Activated T-cell treated with anti-CD3 and anti-CD28 coated beads for 1 hour (primary cell): ENCODE measurements around the gene PLPP6.
"Not testable (repeated sequence)": the region's sequence is repeated elsewhere in the genome, so short reads cannot be mapped to it uniquely, and the experiment has no call there.

ENCODE experiments used
- DNase-seq: peaks from one replicate; pipeline ENCODE4 v3.0.0-alpha.2; 2020; ENCODE audit warnings: low read depth

The PLPP6 gene

DNA sequence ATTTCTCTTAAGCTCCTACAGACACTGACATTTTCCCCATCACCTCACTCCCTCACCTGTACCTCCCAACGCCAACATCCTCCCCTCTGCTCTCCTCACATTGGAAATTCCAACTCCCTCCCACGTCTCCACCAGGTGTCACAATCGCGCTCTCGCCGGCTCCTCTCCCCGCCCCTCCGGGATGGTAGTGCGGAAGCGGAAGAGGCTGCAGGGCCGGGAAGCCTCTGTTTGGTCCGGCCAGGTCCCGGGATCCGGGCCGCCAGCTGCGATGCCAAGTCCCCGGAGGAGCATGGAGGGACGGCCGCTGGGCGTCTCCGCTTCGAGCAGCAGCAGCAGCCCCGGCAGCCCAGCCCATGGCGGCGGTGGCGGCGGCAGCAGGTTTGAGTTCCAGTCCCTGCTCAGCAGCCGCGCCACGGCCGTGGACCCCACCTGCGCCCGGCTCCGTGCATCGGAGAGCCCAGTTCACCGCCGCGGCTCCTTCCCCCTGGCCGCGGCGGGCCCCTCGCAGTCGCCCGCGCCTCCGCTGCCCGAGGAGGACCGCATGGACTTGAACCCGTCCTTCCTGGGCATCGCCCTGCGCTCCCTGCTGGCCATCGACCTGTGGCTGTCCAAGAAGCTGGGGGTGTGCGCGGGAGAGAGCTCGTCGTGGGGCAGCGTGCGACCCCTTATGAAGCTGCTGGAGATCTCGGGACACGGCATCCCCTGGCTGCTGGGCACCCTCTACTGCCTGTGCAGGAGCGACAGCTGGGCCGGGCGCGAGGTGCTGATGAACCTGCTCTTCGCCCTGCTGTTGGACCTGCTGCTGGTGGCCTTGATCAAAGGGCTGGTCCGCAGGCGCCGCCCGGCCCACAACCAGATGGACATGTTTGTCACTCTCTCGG is at the start of gene PLPP6:
PLPP6 (plus strand) TSS at position 187 of the 881 bp plus-strand sequence; CDS start at position 269, 82 bp downstream.
- peak; percentile 60 for DNase-seq

DNA sequence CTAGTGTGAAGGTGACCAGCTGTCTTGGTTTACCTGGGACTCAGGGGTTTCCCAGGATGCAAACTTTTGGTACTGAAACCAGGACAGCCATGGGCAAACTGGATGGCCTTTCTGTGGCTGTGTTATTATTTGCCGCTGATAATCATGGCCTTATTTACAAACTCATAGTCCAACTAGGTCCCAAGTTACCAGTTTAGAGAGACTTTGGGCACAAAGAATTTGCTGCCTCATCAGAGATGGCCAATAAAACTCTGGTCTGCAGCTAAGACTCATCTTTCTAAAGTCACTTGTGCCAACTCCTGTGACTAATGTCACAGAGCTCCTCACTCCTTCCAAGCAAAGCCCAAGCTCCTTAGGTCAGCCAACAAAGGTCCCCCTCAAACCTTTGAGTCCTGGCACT is 47.5 kb upstream of the PLPP6 start:
- DNase-seq, result no peak

DNA sequence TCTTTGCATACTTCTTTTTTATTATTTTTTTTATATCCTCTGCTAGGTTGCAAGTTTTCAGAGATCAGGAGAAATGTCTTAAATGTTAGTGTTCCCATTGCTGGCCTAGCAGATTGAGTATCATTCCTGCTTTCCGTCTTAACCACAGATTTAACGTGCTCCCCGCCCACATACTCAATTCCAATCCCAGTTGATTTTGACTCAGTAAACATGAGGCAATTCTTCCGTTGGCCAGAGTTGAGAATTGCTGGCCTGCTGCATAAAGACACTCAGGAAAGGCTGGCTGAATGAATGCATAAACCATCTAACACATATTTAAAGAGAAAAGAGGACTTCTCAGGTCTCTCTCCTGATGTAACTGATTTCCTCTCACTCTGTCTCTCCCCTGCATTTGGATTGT is 46.8 kb upstream of the PLPP6 start:
- DNase-seq, result no peak

DNA sequence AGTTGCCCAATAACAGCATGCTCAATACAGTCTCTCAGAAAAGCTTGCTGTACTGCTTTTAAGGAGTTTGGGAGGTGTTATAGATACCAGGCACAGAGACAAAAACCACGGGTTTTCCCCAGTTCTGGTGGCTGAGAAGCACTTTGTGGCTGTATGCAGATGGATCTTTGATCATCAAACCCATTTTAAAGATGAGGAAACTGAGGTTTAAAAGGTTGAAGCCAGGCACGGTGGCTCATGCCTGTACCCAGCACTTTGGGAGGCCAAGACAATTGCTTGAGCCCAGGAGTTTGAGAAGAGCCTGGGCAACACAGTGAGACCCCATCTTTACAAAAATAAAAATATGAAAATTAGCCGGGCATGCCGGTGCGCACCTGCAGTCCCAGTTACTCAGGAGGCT is 46.3 kb upstream of the PLPP6 start:
- no peak for DNase-seq

DNA sequence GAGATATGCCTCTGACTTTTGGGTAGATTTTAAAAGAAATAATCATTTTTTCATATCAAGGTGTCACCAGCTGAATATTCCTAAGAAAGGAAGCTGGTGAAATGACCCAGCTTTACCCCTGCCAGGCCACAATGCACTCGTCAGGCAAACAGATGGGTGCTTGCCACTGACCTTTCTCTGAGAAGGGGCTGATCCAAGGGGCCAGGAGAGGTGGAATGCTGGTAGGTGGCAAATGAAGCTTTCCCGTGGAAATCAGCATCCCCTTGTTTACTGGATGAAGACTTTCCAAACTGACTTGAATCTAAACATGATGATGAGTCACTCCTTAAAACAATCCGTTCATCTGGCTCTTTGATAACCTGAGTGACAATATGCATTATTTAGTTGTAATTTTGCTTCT is 44.3 kb upstream of the PLPP6 start:
- no peak for DNase-seq

DNA sequence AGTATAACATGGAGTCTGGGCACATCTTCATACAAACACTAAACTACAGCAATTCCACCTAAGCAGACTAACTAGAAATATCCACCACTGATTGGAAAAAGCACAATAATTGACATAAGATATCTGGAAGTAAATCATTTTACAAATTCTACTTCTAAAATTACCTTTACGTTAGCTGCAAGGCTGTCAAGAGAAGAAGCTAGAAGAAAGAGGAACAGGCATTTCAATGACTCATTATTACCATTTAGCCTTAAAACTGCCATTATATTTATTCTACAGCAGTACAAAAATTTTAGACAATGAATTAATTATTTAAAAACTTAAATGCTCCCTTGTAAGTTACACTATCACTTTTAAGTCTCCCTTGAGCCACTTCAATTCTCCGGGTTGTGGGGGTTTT is 43.4 kb upstream of the PLPP6 start:
- no peak for DNase-seq

DNA sequence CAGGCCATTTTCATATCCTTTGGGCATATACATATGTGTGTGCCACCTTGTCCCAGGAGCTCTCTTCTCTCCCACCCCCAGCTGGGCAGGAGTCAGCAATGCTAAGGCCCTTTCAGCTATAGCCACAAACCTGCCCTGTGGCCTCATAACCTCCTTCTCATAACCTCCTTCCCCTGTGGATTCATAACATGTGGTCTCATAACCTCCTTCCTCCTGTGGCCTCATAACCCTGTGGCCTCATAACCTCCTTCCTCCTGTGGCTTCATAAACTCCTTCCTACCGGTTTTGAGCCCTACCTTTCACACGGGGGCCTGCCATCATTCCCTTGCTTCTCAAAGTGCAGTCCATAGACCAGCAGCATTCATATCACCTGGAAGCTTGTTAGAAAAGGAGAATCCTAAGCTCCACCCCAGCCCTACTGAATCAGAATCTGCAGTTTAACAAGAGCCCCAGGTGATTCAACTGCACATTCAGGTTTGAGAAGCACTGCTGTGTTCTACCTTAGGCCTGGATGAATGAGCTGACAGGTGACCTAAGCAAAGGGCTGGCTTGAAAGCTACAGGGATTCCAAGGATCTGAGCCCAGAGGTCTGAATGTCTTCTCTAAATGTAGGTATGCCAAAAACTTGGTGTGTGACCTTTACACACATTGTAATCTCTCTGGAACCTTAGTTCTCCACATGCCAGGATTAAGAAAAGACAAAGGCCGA is 41.9 kb upstream of the PLPP6 start:
- no peak for DNase-seq

DNA sequence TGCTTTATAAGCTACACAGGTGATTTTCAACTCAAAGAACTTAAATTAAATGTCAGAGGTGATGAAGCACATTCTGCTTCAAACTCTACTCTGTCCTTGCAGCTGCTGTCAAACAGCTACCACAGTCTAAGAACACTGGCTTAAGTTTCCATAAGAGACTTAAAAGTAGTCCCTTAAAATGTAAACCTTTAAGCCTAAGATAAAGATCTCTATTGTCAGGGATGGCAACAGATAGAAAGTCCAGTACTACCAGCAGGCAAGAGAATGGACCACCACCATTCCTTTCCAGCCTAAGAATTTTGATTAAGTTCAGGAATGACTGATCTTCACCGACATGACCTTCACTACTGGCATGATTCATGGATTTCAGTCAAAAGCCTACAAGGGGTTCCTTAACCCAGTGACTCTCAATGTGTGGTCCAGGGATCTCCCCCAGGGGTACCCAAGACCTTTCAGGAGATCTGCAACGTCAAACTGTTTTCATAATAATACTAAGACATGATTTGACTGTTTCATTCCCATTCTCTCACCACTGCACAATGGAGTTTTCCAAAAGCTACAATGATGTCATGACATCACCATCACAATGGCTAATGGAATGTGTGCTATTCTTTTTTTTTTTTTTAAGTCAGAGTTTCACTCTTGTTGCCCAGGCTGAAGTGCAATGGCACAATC is 41.1 kb upstream of the PLPP6 start:
- no peak for DNase-seq

DNA sequence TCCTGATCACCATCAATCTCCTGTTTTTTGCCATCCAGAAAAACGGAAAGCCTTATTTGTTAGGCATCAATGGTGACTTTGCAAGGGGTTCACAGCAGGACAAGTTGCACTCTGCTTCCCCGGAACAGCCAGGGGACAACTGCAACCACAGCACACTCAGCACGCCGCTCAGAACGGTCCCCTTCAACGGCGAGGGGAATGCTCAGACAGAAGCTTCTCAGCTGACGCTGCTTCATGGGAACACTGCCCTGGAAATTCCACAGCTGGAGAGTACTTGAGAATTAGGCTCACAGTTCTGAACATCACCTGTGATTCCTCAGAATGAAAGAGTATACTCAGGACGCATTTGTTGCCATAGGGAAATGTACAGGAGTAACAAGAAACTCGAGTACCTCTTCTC is 40.1 kb upstream of the PLPP6 start:
- DNase-seq, result no peak

DNA sequence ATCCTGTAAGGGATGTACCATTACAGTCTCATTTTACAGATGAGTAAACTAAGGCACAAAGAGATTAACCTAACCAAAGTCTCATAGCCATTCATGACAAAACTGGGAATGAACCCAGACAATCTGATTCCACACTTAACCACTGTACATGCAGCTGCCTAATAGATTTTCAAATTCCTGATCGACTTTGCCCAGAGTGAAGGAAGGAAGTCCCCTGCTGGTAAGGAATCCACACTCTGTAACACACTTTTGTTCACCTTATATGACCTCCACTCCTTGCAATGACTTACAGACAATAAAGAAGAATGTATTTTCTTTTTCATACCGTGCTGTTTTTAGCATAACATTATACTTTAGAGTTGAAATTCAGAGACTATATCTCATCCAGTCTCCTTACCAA is 31.3 kb upstream of the PLPP6 start:
- DNase-seq, result no peak

DNA sequence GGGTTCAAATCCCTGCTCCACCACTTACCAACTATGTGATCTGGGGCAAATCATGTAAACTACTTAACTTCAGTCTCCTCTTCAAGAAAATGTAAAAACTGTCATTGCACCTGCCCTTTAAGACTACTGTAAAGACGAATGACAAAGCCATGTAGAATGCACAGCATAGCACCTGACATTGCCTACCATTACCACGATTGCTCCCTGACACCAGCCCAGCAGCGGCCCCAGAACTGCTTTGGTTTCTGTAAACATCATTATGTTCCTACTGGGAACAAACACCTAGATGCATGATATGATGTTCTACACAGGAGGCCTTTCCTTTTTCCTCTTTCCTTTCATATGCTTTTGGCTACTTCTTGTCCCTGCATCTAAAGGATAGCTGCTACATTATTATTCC is 23.1 kb upstream of the PLPP6 start:
- no peak for DNase-seq

DNA sequence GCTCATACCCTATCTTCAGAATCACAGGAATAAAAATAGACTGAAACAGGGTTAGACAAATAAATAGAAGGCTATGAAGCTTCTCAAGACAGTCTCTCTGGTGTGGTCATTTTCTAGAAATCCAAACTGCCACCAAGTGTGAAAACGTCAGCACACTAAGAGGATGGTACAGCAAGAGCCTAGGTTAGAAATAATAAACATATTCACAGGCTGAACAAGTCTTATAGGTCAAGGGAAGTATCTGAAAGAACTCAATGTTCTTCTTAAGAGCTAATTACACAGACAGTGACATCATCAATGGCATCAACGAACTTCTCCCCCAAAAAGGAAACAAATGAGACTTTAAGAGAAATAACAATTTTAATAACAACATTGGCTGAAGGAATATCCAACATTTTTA is 22.7 kb upstream of the PLPP6 start:
- DNase-seq, result no peak

DNA sequence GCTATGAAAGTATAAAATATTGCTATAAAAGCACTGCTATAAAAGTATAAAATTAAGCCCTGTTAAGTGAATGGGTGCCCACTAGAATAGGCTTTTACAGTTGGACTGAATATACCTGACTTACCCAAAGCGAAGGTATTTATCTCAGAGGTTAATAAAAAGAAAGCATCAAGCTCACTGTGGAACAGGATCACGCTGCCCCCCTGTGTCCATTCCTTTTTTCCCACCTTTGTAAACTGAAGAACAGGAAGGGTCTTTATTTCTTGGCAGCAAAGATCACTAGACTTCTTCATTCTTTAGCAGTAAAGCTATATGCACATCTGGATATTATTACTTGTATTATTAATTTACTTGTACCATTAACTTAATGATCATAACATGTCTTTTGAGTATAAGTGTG is 22.1 kb upstream of the PLPP6 start:
- peak; percentile 34 for DNase-seq

DNA sequence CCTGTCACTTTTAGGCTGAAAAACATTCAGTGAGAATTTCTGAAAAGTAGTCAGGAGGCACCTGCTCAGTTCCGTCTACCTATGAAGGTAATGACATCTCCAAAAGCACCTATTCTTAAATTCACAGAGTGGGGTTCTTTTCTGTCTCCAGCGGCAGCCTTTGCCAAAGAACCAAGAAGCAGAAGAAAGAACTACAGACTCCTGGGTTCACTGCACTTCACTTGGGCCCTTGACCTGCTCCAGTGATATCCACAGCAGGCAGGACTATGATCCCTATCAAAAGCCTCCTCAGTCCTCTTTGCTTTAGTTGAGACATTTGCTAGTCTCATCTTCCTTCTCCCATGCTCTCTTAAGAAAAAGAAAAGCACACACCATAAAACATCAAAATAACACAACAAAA is 19.7 kb upstream of the PLPP6 start:
- no peak for DNase-seq

DNA sequence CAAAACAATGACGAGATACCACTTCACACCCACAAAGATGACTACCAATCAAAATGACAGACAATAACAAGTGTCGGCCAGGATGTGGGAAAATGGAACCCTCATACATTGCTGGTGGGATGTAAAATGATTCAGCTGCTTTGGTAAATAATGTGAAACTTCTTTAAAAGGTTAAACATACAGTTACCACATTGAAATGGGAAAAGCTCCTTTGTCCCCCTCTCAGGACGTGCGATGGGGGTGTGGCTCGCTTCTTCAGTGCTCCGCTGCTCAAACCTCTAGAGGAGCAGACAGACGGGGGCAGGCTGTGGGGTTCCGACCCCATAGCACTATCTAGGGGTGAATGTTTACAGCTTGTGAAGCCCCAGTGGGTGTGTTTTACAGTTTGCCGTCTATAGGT is 8.0 kb upstream of the PLPP6 start:
- DNase-seq, result no peak

DNA sequence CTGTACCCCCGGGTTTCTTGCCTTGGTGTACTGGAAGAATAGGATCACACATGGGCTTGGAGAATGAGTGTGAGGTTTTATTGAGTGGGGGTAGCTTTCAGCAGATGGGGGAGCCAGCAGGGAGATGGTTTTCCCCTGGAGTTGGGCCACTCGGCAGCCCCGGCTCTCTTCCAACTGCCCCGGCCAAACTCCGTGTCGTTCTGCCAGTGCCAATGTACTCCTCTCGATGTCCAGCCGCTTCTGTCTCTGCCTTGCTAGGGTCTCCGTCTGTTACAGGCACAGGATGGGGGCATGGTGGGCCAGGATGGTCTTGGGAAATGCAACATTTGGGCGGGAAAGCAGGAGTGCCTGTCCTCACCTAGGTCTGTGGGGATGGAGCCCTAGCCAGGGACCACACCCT is 7.6 kb upstream of the PLPP6 start:
- no peak for DNase-seq

DNA sequence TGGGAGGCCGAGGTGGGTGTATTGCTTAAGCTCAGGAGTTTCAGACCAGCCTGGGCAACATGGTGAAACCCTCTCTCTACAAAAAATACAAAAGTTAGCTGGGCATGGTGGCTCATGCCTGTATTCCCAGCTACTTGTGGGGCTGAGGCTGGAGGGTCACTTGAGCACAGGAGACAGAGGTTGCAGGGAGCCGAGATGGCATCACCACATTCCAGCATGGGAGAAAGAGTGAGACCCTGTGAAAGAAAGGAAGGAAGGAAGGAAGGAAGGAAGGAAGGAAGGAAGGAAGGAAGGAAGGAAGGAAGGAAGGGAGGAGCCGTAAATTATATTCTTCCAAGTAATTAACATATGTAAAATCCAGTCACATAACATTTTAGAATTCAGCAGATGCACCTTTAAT is 5.9 kb upstream of the PLPP6 start:
- not testable (repeated sequence) for DNase-seq

DNA sequence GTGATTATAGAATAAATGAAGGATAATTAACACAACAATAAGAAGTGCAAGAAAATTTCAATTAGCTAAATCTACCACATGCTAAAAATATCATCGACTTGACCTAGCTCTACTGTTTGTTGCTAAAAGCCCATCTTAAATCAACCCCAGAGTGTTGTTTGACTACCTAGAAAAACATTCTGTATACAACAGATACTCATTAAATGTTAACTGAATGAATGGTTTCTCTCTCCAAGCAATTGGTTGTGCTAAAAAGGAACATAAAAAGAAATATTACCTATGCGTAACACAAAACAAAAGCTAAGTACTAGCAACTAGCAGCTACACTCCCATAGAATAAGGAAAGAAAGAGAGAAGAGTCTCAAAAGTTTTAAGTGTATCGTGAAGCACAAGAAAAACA is 5.5 kb upstream of the PLPP6 start:
- DNase-seq, result no peak

DNA sequence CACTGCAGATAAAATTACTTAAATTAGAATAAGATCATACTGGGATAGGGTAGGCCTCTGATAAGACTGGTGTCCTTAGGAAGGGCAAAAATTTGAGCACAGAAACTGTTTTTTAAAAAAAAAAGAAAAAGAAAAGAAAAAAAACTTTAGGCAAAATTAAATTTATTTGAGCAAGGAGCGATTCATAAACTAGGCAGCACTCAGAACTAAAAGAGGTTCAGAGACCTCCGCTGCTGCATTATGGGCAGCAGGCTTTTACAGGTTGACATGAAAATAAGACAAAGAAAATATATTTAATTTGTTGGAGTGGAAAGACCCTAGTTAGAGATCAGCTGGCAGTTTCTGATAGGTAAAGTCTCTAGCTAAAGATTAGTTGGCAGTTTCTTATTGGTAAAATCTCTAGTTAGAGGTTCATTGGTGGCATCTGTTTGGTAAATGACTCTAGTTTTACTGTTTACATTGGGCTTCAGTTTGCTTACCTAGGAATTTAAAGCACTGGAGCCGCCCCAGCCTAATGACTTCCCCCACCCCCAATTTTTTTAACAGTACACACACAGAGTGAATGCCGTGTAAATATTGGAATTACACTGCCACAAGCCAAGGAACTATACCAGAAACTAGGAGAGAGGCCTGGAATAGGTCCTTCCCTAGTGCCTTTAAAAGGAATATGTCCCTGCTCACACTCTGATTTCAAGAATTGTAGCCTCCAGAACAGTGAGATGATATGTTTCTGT is 4.5 kb upstream of the PLPP6 start:
- no peak for DNase-seq

DNA sequence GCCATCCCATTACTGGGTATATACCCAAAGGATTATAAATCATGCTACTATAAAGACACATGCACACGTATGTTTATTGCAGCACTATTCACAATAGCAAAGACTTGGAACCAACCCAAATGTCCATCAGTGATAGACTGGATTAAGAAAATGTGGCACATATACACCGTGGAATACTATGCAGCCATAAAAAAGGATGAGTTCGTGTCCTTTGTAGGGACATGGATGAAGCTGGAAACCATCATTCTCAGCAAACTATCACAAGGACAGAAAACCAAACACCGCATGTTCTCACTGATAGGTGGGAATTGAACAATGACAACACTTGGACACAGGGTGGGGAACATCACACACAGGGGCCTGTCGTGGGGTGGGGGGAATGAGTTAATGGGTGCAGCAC is 1.4 kb upstream of the PLPP6 start:
- DNase-seq, result not testable (repeated sequence)

DNA sequence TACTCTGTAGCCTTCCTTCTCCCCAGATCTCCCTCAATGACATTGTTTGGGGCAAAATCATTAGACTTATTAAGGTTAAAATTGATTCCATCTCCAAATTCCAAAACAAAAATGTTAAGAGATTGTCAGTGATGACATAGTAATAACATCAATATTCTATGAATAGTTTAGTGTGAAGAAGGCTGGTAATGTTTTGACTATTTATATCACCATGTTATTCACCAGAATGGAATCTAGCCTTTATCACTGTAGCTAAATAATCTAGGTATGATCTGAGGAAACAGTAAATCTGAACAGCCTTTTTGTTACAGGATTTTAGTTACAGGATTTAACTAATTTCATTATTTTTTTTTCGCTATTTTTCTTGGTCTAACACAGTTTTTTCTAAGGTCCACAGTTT is 929 bp upstream of the PLPP6 start:
- DNase-seq, result no peak

DNA sequence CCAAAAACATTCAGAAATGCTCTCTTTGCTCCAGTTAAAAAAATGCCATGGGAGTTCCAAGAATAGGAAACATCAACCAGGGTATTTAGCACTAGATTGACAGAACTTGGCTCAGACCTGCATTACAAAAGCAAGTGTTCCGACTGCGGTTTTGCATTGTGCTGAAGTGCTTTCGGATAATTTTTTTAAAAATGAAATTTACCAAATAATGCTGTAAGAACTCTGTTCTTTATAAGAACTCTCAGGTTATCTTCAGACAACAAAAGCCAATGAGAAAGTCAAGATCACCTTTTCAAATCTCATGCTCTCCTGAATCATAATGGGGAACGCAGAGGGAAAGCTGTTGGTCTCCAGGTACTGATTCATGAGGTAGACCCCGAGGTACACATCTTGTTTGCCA is 483 bp upstream of the PLPP6 start:
- DNase-seq, result no peak
